NCI-H2107 treated with DMSO at 0.1 percent for 48 hours (cell line): ENCODE data around the gene DNAJB5.
"Not testable (repeated sequence)": the region's sequence is repeated elsewhere in the genome, so short reads cannot be mapped to it uniquely, and the experiment has no call there.

ENCODE experiments used
- DNase-seq: peaks from one replicate; lab custom pipeline; 2025; ENCODE audit not compliant: unreplicated experiment; lab: John Stamatoyannopoulos, UW

DNAJB5 gene

GRCh38 chr9:34989003-34989945, at the start of gene DNAJB5:
Gene DNAJB5, plus strand, starts transcription at chr9:34989745. Its CDS starts 886 bp downstream, at chr9:34990631.
- DNase-seq = peak; percentile 96

GRCh38 chr9:34939989-34940388, 49.6 kb upstream of the DNAJB5 start:
- DNase-seq = not testable (repeated sequence)

- no peak for DNase-seq
These were observed 41.1 kb upstream of the DNAJB5 start for GRCh38 chr9:34948451-34948850.

GRCh38 chr9:34954225-34954624, 35.3 kb upstream of the DNAJB5 start:
- DNase-seq = no peak

- not testable (repeated sequence) for DNase-seq
These were observed 33.5 kb upstream of the DNAJB5 start for GRCh38 chr9:34956066-34956465.

- no peak for DNase-seq
These were observed 32.9 kb upstream of the DNAJB5 start for GRCh38 chr9:34956648-34957047.

GRCh38 chr9:34957492-34958410, 31.8 kb upstream of the DNAJB5 start, which contains the start of gene PHF24:
Gene PHF24, plus strand, starts transcription at chr9:34958285. Its CDS starts 13,014 bp downstream, at chr9:34971299.
- DNase-seq = no peak

GRCh38 chr9:34958411-34958982, 31.0 kb upstream of the DNAJB5 start:
- no peak for DNase-seq

GRCh38 chr9:34959461-34959860, 30.1 kb upstream of the DNAJB5 start:
- DNase-seq = no peak

GRCh38 chr9:34961574-34962490, 27.7 kb upstream of the DNAJB5 start:
- no peak for DNase-seq

- no peak for DNase-seq
These were observed 27.0 kb upstream of the DNAJB5 start for GRCh38 chr9:34962546-34962945.

GRCh38 chr9:34963552-34963951, 26.0 kb upstream of the DNAJB5 start:
- DNase-seq = no peak

GRCh38 chr9:34964458-34964857, 25.1 kb upstream of the DNAJB5 start:
- DNase-seq = no peak

GRCh38 chr9:34971146-34971811, 18.3 kb upstream of the DNAJB5 start:
- DNase-seq = no peak

GRCh38 chr9:34974664-34975063, 14.9 kb upstream of the DNAJB5 start:
- no peak for DNase-seq

GRCh38 chr9:34976441-34976840, 13.1 kb upstream of the DNAJB5 start:
- DNase-seq = no peak

- no peak for DNase-seq
These were observed 12.6 kb upstream of the DNAJB5 start for GRCh38 chr9:34976992-34977391.

- DNase-seq = no peak
These were observed 9.3 kb upstream of the DNAJB5 start for GRCh38 chr9:34980181-34980761.

- no peak for DNase-seq
These were observed 7.2 kb upstream of the DNAJB5 start for GRCh38 chr9:34982361-34982760.
